ENCODE results near the gene ZNF558. TPM values are rescaled to one million over a fixed set of nuclear protein-coding genes. Genes with fewer than 3 reads are reported as not detected.

Gene ZNF558
- total RNA-seq = 10 to 100 TPM in 8 of 10 donors, 1 to 10 TPM in 2; 8.3 to 14.3 (median 11.8) TPM
- polyA plus RNA-seq = 10 to 100 TPM in 1 of 2 donors, 1 to 10 TPM in 1; 8.3 to 11.2 TPM
- long read RNA-seq, donor 1, partial matches to known transcripts = 0 of 6 reads
- long read RNA-seq, donor 1, other reads (novel, unspliced or antisense) = 6 of 6 reads
- long read RNA-seq, donor 2, full-length matches to known transcripts = 3 of 19 reads
- long read RNA-seq, donor 2, partial matches to known transcripts = 0 of 19 reads
- long read RNA-seq, donor 2, other reads (novel, unspliced or antisense) = 16 of 19 reads
- long read RNA-seq, donor 3, full-length matches to known transcripts = 6 of 16 reads
- long read RNA-seq, donor 3, partial matches to known transcripts = 1 of 16 reads
- long read RNA-seq, donor 3, other reads (novel, unspliced or antisense) = 9 of 16 reads

DNA sequence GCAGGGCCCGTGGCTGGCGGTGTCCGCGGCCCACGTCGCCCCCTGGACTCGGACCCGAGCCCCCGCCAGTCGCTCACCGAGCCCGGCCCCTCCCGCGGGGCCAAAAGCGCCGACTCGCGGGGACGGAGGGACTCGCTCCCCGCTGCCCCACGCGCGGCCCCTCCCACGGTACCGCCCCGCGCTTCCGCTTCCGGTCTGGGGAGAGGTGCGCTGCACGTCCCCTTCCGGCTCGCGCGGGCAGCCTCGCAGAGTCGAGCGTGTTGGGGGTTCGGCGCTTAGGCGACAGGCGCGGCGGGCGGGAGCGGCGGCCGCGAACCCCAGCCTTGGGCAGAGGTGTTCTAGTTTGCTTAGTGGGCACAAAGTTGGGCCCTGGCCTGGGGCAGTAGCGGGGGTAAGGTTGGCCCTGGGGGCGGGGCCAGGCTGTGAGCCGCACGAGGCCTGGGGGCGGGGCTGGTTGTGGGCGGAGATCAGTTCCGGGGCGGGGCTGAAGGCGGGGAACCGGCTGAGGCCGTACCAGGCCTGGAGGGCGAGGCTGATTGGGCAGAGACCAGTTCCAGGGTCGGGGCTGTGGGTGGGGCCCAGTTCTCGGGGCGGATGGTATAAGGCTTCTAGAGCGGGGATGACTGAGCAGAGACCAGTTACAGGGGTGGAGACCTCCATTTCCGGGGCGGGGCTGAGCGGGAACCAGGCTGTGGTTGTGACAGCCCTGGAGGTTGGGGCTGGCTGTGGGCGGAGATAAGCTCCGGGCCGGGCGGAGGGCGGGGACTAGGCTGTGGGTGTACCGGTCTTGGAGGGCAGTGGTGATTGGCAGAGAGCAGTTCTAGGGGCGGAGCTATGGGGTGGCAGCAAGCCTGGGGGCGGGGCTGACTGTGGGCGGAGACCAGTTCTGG is at the start of gene ZNF558, which contains the start of gene MBD3L1:
Gene ZNF558, minus strand, starts transcription at position 173 of the 890 bp plus-strand sequence. CDS start 9,645 bp downstream, outside the sequence.
Gene MBD3L1, plus strand, starts transcription at position 246 of the 890 bp plus-strand sequence. CDS start 10,302 bp downstream, outside the sequence.
- Histone ChIP-seq H3K9me3 (peaks cover 0 to 6% (median 0%) of the 10 kb centered on the region in 11 donors), H3K27ac (peak within 1 kb of the TSS; percentile 70 to 98 (median 93)), H3K27me3 (no peaks in the 10 kb centered on the region), H3K4me1 (peaks cover 0 to 16% (median 9%) of the 10 kb centered on the region in 9 donors), H3K36me3 (peaks cover 0 to 33% (median 0%) of the 10 kb centered on the region in 9 donors), H3K4me3 (peak within 1 kb of the TSS; percentile 67 to 97 (median 85))
- intact Hi-C loops (cut with DNase I) = loop anchor here in 1 of 10 donors (10.0 kb wide), 2 partner anchors 308 to 962 kb away; no protein-coding TSS in a partner anchor
- TF ChIP-seq, protein P1, sequence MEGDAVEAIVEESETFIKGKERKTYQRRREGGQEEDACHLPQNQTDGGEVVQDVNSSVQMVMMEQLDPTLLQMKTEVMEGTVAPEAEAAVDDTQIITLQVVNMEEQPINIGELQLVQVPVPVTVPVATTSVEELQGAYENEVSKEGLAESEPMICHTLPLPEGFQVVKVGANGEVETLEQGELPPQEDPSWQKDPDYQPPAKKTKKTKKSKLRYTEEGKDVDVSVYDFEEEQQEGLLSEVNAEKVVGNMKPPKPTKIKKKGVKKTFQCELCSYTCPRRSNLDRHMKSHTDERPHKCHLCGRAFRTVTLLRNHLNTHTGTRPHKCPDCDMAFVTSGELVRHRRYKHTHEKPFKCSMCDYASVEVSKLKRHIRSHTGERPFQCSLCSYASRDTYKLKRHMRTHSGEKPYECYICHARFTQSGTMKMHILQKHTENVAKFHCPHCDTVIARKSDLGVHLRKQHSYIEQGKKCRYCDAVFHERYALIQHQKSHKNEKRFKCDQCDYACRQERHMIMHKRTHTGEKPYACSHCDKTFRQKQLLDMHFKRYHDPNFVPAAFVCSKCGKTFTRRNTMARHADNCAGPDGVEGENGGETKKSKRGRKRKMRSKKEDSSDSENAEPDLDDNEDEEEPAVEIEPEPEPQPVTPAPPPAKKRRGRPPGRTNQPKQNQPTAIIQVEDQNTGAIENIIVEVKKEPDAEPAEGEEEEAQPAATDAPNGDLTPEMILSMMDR (IDR thresholded peaks at IDR 0.05) = peak in 8 of 9 donors; percentile 19 to 73 (median 49)
- ATAC-seq (peak; percentile 94 to 99 (median 97)), DNase-seq (peak; percentile 99)
- 0 to 1% methylated on average over 74 to 78 of the region's 78 CpGs for WGBS, 2 donors

DNA sequence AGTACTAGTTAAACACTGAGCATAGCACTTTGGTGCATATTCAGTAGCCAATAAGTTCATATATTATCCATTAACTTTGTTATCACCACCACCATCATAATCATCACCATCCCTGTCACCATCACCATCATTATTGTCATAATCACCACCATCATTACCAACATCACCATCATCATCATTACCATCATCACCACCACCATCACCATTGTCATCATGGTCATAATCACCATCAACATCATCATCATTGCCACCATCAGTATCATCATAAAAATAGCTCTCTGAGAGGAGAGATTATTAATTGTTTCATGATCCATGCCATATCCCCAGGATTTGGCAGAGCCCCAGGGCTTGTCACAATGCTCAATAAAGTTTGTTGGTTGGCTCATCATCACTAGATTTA is 49.4 kb upstream of the ZNF558 start:
- H3K36me3 ChIP-seq = no peaks in the 10 kb centered on the region
- intact Hi-C loops (cut with DNase I) = no loop called here
- peaks cover 0 to 9% (median 0%) of the 10 kb centered on the region in 7 donors for H3K27me3 ChIP-seq
- H3K4me1 ChIP-seq = no peaks in the 10 kb centered on the region
- TF ChIP-seq, protein P1 (IDR thresholded peaks at IDR 0.05) = no peak
- no peak overlapping the region for H3K27ac ChIP-seq
- no peak overlapping the region for H3K4me3 ChIP-seq
- ATAC-seq (no peak), DNase-seq (no peak)
- H3K9me3 ChIP-seq = peaks cover 0 to 30% (median 3%) of the 10 kb centered on the region in 11 donors

DNA sequence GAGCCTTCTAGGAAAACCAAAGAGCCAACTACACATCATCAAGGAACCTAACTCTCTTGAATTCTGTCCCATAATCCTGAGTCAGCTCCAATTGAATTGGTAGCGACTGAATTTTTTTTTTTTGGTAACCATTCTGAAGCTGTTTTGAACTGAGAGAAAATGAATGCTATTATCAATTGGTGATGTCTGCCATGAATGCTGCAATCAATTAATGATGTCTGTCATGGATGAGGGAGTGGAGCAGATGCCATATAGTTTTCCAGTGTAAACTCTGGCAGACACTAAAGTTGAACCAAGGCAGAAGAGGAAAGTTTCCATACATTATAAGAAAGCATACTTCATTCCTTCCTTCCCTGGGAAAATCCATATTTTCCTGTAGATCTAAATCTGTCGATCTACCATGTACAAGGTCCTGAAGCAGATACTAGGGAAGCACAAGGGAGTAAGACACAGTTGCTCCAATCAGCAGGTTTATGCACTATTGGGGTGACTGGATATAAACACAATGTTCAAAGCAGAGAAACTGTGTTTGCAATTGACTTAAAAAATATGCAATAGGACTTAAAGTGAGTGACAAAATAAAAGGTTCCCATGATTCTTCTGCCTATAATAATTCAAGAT is 48.9 kb upstream of the ZNF558 start:
- no peak overlapping the region for H3K27ac ChIP-seq
- no peak overlapping the region for H3K4me3 ChIP-seq
- no peaks in the 10 kb centered on the region for H3K36me3 ChIP-seq
- DNase-seq = no peak
- no peaks in the 10 kb centered on the region for H3K4me1 ChIP-seq
- peaks cover 0 to 9% (median 0%) of the 10 kb centered on the region in 7 donors for H3K27me3 ChIP-seq
- H3K9me3 ChIP-seq = peaks cover 0 to 30% (median 3%) of the 10 kb centered on the region in 11 donors
- intact Hi-C loops (cut with DNase I) = no loop called here
- WGBS, 2 donors = 58 to 71% methylated on average over 2 of the region's 2 CpGs
- TF ChIP-seq, protein P1 (IDR thresholded peaks at IDR 0.05) = no peak
- ATAC-seq = no peak

Data from heart right ventricle (tissue), 16 donors.